GM12891 (cell line): ENCODE data around the gene FANCC.
"Not testable (repeated sequence)": the region's sequence is repeated elsewhere in the genome, so short reads cannot be mapped to it uniquely, and the experiment has no call there.

Experiments
- DNase-seq: peaks from one replicate; pipeline ENCODE4 v3.0.0; 2011; ENCODE audit warnings: low spot score; ENCODE audit not compliant: insufficient read length
- FAIRE-seq: peaks from 2 replicates; lab custom pipeline; 2011; peaks lifted over from hg19 to GRCh38; lab: Jason Lieb, UNC
- PAX5 ChIP-seq: IDR thresholded peaks from 2 replicates; pipeline ENCODE4 v1.6.1; 2011; ENCODE audit warnings: low read length, moderate library complexity, mild to moderate bottlenecking; ENCODE audit not compliant: insufficient read depth, severe bottlenecking
- POLR2A ChIP-seq: IDR thresholded peaks from 2 replicates; pipeline ENCODE4 v1.6.1; 2011; ENCODE audit warnings: low read depth, low read length, control low read depth
- POLR2AphosphoS5 ChIP-seq: IDR thresholded peaks from 2 replicates; pipeline ENCODE4 v1.6.1; 2011; ENCODE audit warnings: low read depth, low read length, control low read depth
- POU2F2 ChIP-seq: IDR thresholded peaks from 2 replicates; pipeline ENCODE4 v1.6.1; 2011; ENCODE audit warnings: low read depth, mild to moderate bottlenecking, control low read depth, low read length, moderate library complexity
- SPI1 ChIP-seq: IDR thresholded peaks from 2 replicates; pipeline ENCODE4 v1.6.1; 2011; ENCODE audit warnings: low read depth, low read length, control low read depth
- TAF1 ChIP-seq: IDR thresholded peaks from 2 replicates; pipeline ENCODE4 v1.6.1; 2011; ENCODE audit warnings: low read depth, low read length, control low read depth

The FANCC gene

GRCh38 chr9:95270790-95271189 is 46.7 kb downstream of the FANCC start:
- FAIRE-seq, result no peak

GRCh38 chr9:95269803-95270773 is 47.4 kb downstream of the FANCC start:
- DNase-seq, result not testable (repeated sequence)

More at GRCh38 chr9:95270790-95271189, 46.7 kb downstream of the FANCC start:
- TF ChIP-seq PAX5, result no peak
- TF ChIP-seq POLR2AphosphoS5, result no peak
- TF ChIP-seq POU2F2, result no peak
- no peak for TF ChIP-seq POLR2A
- no peak for TF ChIP-seq SPI1
- no peak for TF ChIP-seq TAF1
- DNase-seq, result no peak

DNA sequence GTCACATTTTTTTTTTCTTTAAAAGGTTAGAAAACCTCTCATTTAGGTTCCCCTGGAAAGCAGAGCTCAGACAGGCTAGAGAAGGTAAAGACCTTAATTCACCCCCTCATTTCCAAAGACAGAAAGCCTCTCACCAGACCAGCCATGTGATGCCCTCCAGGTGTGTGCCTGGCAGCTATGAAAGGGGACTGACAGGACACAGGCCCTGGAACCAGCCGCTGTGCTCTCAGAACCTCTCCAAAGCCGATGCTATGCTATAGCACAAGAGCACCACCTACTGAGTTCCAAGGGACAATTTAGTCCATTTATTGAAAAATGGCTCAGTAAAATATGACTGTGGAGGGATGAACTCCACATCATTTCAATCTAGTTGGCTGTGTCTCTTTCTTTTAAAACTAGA is 48.8 kb downstream of the FANCC start:
- TF ChIP-seq POU2F2 (no peak), PAX5 (no peak), TAF1 (no peak), SPI1 (no peak), POLR2AphosphoS5 (no peak), POLR2A (no peak)
- no peak for FAIRE-seq
- DNase-seq, result no peak

More at GRCh38 chr9:95269803-95270773, 47.4 kb downstream of the FANCC start:
- FAIRE-seq, result not testable (repeated sequence)

- TF ChIP-seq PAX5, result no peak
- no peak for TF ChIP-seq POU2F2
- FAIRE-seq, result peak; percentile 31
- no peak for DNase-seq
Observed at GRCh38 chr9:95266649-95267048, 50.9 kb downstream of the FANCC start.

DNA sequence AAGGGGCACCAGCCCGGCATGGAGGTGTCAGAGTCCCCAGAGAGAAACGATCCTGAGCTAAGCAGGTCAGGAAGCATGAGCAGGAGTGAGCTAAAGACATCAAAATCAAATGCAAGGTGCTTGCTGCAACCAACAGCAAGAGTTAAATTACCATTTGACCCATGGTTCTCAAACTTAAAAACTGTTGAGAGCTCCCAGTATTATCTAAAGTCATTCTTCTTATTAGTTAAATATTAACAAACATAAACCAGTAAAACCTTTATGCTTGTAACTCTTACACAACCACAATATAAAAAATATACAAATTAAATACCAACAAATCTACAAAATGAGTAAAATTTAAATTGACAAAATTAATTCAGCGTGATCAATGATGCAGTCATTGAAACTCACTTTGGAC is 51.5 kb downstream of the FANCC start:
- DNase-seq (no peak), FAIRE-seq (no peak)

GRCh38 chr9:95264954-95265615 is 52.4 kb downstream of the FANCC start:
- no peak for TF ChIP-seq TAF1
- no peak for TF ChIP-seq SPI1
- no peak for TF ChIP-seq PAX5
- TF ChIP-seq POLR2A, result no peak
- no peak for TF ChIP-seq POU2F2
- TF ChIP-seq POLR2AphosphoS5, result no peak
- FAIRE-seq (no peak), DNase-seq (no peak)

More for the DNA sequence above, 51.5 kb downstream of the FANCC start:
- no peak for TF ChIP-seq PAX5

DNA sequence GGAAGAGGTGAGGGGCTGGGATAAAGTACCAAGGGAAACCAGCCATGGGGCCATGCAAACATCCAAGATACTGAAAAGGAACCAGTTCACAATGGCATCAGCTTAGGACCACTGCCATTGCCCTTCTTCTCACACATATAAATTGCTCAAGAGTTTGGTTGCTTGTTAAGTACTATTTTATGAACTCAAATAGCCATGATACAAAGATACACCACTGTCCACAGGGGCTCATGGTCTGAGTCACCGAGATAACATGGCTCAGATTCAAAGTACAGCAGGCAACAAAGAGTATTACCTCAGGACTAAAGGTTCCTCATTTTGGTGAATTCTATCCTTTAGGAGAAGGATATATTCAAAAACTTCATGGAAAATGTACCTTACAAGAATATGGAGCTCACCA is 55.6 kb downstream of the FANCC start:
- DNase-seq, result no peak
- no peak for FAIRE-seq
- no peak for TF ChIP-seq POLR2AphosphoS5
- no peak for TF ChIP-seq POLR2A
- no peak for TF ChIP-seq TAF1
- no peak for TF ChIP-seq POU2F2
- no peak for TF ChIP-seq SPI1
- TF ChIP-seq PAX5, result no peak

- peak; percentile 28 for FAIRE-seq
Observed at GRCh38 chr9:95250462-95251221, 66.9 kb downstream of the FANCC start.

GRCh38 chr9:95249986-95250385 is 67.5 kb downstream of the FANCC start:
- DNase-seq, result no peak
- FAIRE-seq, result no peak

More at GRCh38 chr9:95250462-95251221, 66.9 kb downstream of the FANCC start:
- TF ChIP-seq POLR2A (no peak), POU2F2 (no peak), PAX5 (no peak), POLR2AphosphoS5 (no peak), SPI1 (no peak), TAF1 (no peak)
- DNase-seq, result no peak

More at GRCh38 chr9:95249986-95250385, 67.5 kb downstream of the FANCC start:
- TF ChIP-seq POU2F2 (no peak), PAX5 (no peak), POLR2A (no peak), POLR2AphosphoS5 (no peak), TAF1 (no peak), SPI1 (no peak)
